Astrocyte (in vitro differentiated cells and primary cell): Measurements from ENCODE around the gene NCBP1. TPM values are rescaled to one million over a fixed set of nuclear protein-coding genes. Genes with fewer than 3 reads are reported as not detected.
"Not testable (repeated sequence)": the region's sequence is repeated elsewhere in the genome, so short reads cannot be mapped to it uniquely, and the experiment has no call there.

Source experiments
- DNase-seq: peaks from one replicate; pipeline ENCODE4 v3.0.0-alpha.2; 2010; ENCODE audit warnings: low read depth
- FAIRE-seq: peaks from 2 replicates; lab custom pipeline; 2011; peaks lifted over from hg19 to GRCh38; lab: Jason Lieb, UNC
- H2AFZ ChIP-seq: 2 replicates; pipeline ENCODE4 v1.6.0; 2012; ENCODE audit warnings: low read depth, low read length, inconsistent platforms
- H3K27ac ChIP-seq: 2 replicates; pipeline ENCODE4 v1.5.1; 2011; ENCODE audit warnings: low read depth, low read length, inconsistent platforms
- H3K27me3 ChIP-seq: 2 replicates; pipeline ENCODE4 v1.6.0; 2011; ENCODE audit warnings: low read length, inconsistent platforms; ENCODE audit not compliant: insufficient read depth
- H3K36me3 ChIP-seq: 2 replicates; pipeline ENCODE4 v1.5.1; 2011; ENCODE audit warnings: low read length, inconsistent platforms; ENCODE audit not compliant: insufficient read depth
- H3K4me1 ChIP-seq: 2 replicates; pipeline ENCODE4 v1.5.1; 2011; ENCODE audit warnings: low read length, inconsistent platforms; ENCODE audit not compliant: insufficient read depth
- H3K4me2 ChIP-seq: 2 replicates; pipeline ENCODE4 v1.6.0; 2012; ENCODE audit warnings: low read length, inconsistent platforms
- H3K4me3 ChIP-seq: 2 replicates; pipeline ENCODE4 v1.5.1; 2011; ENCODE audit warnings: low read depth, mild to moderate bottlenecking, low read length, inconsistent platforms; ENCODE audit not compliant: insufficient read depth
- H3K79me2 ChIP-seq: 2 replicates; pipeline ENCODE4 v1.6.0; 2012; ENCODE audit warnings: mild to moderate bottlenecking, low read length, inconsistent platforms; ENCODE audit not compliant: insufficient read depth
- H3K9ac ChIP-seq: 2 replicates; pipeline ENCODE4 v1.6.0; 2012; ENCODE audit warnings: mild to moderate bottlenecking, low read length, inconsistent platforms
- H3K9me3 ChIP-seq: 2 replicates; pipeline ENCODE4 v1.5.1; 2012; ENCODE audit warnings: low read depth, mild to moderate bottlenecking, low read length, inconsistent platforms; ENCODE audit not compliant: insufficient read depth
- H4K20me1 ChIP-seq: 2 replicates; pipeline ENCODE4 v1.6.0; 2012; ENCODE audit warnings: low read length, inconsistent platforms; ENCODE audit not compliant: insufficient read depth
- H3K27ac Mint-ChIP-seq: one replicate; pipeline ENCODE4 v1.8.0; 2021; ENCODE audit warnings: mild to moderate bottlenecking, mixed read lengths; ENCODE audit not compliant: unreplicated experiment
- H3K27me3 Mint-ChIP-seq: one replicate; pipeline ENCODE4 v1.8.0; 2021; ENCODE audit warnings: low read depth, mixed read lengths; ENCODE audit not compliant: unreplicated experiment
- H3K36me3 Mint-ChIP-seq: one replicate; pipeline ENCODE4 v1.8.0; 2021; ENCODE audit warnings: low read depth, mixed read lengths; ENCODE audit not compliant: unreplicated experiment
- H3K4me1 Mint-ChIP-seq: one replicate; pipeline ENCODE4 v1.8.0; 2021; ENCODE audit warnings: low read depth, mixed read lengths; ENCODE audit not compliant: unreplicated experiment
- H3K4me3 Mint-ChIP-seq: one replicate; pipeline ENCODE4 v1.8.0; 2021; ENCODE audit warnings: mild to moderate bottlenecking, moderate library complexity, mixed read lengths; ENCODE audit not compliant: unreplicated experiment
- H3K9me3 Mint-ChIP-seq: one replicate; pipeline ENCODE4 v1.8.0; 2021; ENCODE audit warnings: mild to moderate bottlenecking, mixed read lengths; ENCODE audit not compliant: unreplicated experiment
- CTCF ChIP-seq: IDR thresholded peaks from 2 replicates; pipeline ENCODE4 v1.5.1; 2011; ENCODE audit warnings: low read depth, mild to moderate bottlenecking, inconsistent platforms, low read length, moderate library complexity; ENCODE audit not compliant: insufficient read depth
- EZH2 ChIP-seq: IDR thresholded peaks from 2 replicates; pipeline ENCODE4 v1.6.1; 2012; ENCODE audit warnings: mild to moderate bottlenecking, low read length, inconsistent platforms; ENCODE audit not compliant: insufficient read depth
- total RNA-seq: library from RNA; stranded (reverse); gene quantifications from 2 replicates; pipeline ENCODE4 v1.2.1, GENCODE V29; 2021

The NCBP1 gene
- total RNA-seq, 1 donor from 2014 or later: 43.0 TPM

GRCh38 chr9:97617939-97618416 is 15.6 kb upstream of the NCBP1 start:
- H3K36me3 ChIP-seq: peaks cover 18% of the 10 kb centered on the region
- H3K4me2 ChIP-seq: no peak overlapping the region
- H3K4me3 ChIP-seq: no peak overlapping the region
- H3K9ac ChIP-seq: no peak overlapping the region
- H3K9me3 ChIP-seq: no peaks in the 10 kb centered on the region
- no peaks in the 10 kb centered on the region for H3K4me1 Mint-ChIP-seq
- H2AFZ ChIP-seq: no peak overlapping the region
- no peak overlapping the region for H3K27ac ChIP-seq
- H3K4me3 Mint-ChIP-seq: no peak overlapping the region
- no peak for FAIRE-seq
- peaks cover 14% of the 10 kb centered on the region for H4K20me1 ChIP-seq
- DNase-seq: no peak
- TF ChIP-seq EZH2 (no peak), CTCF (no peak)
- H3K27ac Mint-ChIP-seq: no peak overlapping the region
- peaks cover 22% of the 10 kb centered on the region for H3K36me3 Mint-ChIP-seq
- no peaks in the 10 kb centered on the region for H3K27me3 ChIP-seq
- H3K4me1 ChIP-seq: no peaks in the 10 kb centered on the region
- no peaks in the 10 kb centered on the region for H3K9me3 Mint-ChIP-seq
- no peaks in the 10 kb centered on the region for H3K27me3 Mint-ChIP-seq
- no peaks in the 10 kb centered on the region for H3K79me2 ChIP-seq

DNA sequence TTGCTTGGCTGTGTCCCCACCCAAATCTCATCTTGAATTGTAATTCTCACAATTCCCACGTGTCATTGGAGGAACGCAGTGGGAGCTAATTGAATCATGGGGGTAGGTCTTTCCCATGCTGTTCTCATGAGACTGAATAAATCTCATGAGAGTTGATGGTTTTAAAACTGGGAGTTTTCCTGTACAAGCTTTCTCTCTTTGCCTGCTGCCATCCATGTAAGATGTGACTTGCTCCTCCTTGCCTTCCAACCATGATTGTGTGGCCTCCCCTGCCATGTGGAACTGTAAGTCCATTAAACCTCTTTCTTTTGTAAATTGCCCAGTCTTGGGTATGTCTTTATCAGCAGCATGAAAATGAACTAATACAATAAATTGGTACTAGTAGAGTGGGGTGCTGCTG is 13.6 kb upstream of the NCBP1 start:
- H3K4me3 Mint-ChIP-seq, FAIRE-seq, H3K27me3 Mint-ChIP-seq, H3K4me2 ChIP-seq, H4K20me1 ChIP-seq, H3K9ac ChIP-seq, H3K4me3 ChIP-seq, H3K4me1 ChIP-seq, H3K9me3 Mint-ChIP-seq, DNase-seq, H2AFZ ChIP-seq, H3K4me1 Mint-ChIP-seq, H3K27me3 ChIP-seq, H3K27ac Mint-ChIP-seq, H3K27ac ChIP-seq, H3K9me3 ChIP-seq, H3K79me2 ChIP-seq: not testable (repeated sequence)
- H3K36me3 Mint-ChIP-seq: peaks cover 33% of the 10 kb centered on the region
- H3K36me3 ChIP-seq: peaks cover 18% of the 10 kb centered on the region

- H3K9ac ChIP-seq, H3K27me3 ChIP-seq, H3K27ac Mint-ChIP-seq, H3K9me3 Mint-ChIP-seq, H3K9me3 ChIP-seq, H3K27me3 Mint-ChIP-seq, H3K79me2 ChIP-seq, H2AFZ ChIP-seq, H3K4me3 ChIP-seq, H3K4me1 ChIP-seq, FAIRE-seq, DNase-seq, H4K20me1 ChIP-seq, H3K27ac ChIP-seq, H3K4me3 Mint-ChIP-seq, H3K4me1 Mint-ChIP-seq, H3K4me2 ChIP-seq: not testable (repeated sequence)
- H3K36me3 ChIP-seq: peaks cover 23% of the 10 kb centered on the region
- H3K36me3 Mint-ChIP-seq: peaks cover 35% of the 10 kb centered on the region
These were observed 11.1 kb upstream of the NCBP1 start for GRCh38 chr9:97622483-97622882.

GRCh38 chr9:97623946-97624345 is 9.7 kb upstream of the NCBP1 start:
- Histone ChIP-seq H3K9me3 (no peaks in the 10 kb centered on the region), H3K79me2 (peaks cover 21% of the 10 kb centered on the region), H3K4me2 (no peak overlapping the region), H3K36me3 (peaks cover 22% of the 10 kb centered on the region), H3K27me3 (no peaks in the 10 kb centered on the region), H3K4me3 (no peak overlapping the region), H3K9ac (no peak overlapping the region), H4K20me1 (peaks cover 12% of the 10 kb centered on the region), H3K27ac (no peak overlapping the region), H3K4me1 (no peaks in the 10 kb centered on the region), H2AFZ (no peak overlapping the region)
- FAIRE-seq: no peak
- H3K4me3 Mint-ChIP-seq: no peak overlapping the region
- peaks cover 2% of the 10 kb centered on the region for H3K9me3 Mint-ChIP-seq
- H3K27me3 Mint-ChIP-seq: no peaks in the 10 kb centered on the region
- no peak for DNase-seq
- no peak for TF ChIP-seq CTCF
- no peak for TF ChIP-seq EZH2
- no peak overlapping the region for H3K27ac Mint-ChIP-seq
- peaks cover 9% of the 10 kb centered on the region for H3K4me1 Mint-ChIP-seq
- H3K36me3 Mint-ChIP-seq: peaks cover 35% of the 10 kb centered on the region
